Stimulated activated CD4-positive, alpha-beta T cell treated with anti-CD3 and anti-CD28 coated beads, TNF-alpha, amount 100 ng/mL, for 48 hours (primary cell): ENCODE results near the gene CMYA5.
"Not testable (repeated sequence)": the region's sequence is repeated elsewhere in the genome, so short reads cannot be mapped to it uniquely, and the experiment has no call there.

Experiments used
- DNase-seq, 3 donors: peaks; one replicate each; pipeline ENCODE4 v3.0.0-alpha.2; 2020; ENCODE audit warnings: low read depth in 3 of 3

CMYA5 gene

DNA sequence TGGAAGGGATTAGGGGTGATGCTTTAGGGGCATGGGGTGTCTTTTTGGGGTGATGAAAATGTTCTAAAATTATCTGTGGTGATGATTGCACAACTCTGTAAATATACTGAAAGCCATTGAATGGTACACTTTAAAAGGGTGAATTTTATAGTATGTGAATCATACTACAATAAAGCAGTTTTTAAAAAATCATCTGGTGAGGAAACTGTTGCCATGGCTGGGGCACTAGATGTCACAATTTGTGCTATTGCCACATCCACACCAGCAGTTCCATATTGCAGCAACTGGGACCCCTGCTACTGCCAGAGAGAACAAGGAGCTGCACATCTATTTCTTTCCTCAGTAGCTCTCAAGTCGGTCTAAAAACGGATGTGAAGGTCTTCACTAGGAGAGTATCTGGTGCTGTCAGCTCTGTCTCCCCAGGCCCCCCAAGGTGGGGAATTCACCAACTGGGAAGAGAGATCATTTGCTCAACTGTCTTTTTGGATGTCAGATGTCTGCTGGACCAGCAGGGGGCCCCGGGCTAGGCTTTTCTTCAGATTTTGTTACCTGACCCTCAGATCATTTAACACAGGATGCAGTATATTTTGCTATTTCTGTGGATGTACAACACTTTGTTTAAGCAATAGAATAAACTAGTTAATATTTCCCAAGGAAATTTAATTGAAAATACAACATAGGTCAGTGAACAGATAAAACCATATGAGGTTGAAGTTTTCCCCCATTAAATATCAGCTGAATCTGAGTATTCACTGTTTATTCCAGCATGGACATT is 13.2 kb downstream of the CMYA5 start:
- DNase-seq, result peak in 1 of 3 donors; percentile 8

DNA sequence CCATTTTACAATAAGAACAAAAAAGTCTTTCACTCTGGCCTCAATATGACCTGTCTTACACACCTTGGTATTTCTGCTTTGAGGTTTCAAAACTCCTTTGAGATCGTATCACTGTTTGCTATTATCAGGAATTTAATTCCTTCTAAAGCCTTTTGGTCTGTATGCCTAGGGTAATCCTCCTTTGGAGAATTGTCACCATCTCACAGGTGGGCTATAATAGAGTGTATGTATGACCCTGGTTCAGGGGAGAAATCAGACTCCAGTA is 13.7 kb downstream of the CMYA5 start:
- no peak for DNase-seq

DNA sequence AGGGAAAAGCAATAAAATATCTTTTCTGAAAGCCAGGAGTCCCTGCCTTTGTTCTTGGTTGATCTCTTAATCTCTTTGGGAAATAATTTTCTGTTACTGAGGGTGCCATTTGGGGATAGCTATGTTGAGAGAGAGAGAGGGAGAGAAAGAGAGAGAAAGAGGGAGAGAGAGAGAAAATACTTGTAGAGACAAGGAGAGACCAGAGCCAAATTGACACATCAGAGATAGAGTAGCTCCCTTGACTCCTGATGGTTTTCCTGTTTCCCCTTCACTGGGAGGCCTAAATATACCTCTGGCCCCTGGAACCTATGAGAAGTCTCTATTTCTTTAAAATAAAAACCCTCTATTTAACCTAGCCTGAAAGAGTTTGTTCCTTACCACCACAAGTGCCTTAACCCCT is 14.9 kb downstream of the CMYA5 start:
- DNase-seq, result no peak

DNA sequence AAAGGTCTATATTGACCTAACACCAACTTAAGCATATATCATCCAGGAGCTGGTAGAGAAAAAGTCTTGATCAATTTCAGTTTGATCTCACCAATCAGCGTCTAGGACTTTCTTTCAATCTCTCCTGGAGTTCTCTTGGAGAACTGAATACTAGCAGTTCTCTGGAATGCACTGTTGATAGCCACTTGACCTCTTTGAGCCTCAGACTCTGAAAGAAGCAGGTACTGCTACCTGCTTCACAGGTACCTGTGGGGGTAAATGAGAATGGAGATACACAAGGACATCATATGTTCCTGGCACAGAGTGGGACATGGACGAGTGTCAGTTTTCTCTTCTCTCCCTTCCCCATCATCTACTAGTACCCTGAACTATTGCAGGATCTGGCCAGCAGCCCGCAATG is 16.0 kb downstream of the CMYA5 start:
- DNase-seq, result no peak

DNA sequence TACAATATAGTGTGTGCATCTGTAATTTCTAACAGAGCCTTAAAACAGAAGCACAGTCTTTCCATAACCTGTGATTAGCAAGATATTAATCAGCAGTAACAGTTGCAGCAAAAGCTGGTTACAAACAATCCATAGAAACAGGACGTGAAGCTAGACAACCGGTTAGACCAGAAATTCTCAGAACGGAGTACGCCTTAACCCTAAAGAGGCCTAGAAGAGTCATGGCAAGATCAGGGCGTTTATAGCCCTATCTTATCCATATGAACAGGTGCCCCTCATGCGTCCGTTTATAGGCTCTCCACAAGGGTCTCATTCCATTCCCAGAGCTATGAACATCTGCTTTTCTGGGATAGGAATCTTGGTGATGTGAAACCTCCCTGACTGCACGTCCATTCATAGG is 16.7 kb downstream of the CMYA5 start:
- DNase-seq, result not testable (repeated sequence)

DNA sequence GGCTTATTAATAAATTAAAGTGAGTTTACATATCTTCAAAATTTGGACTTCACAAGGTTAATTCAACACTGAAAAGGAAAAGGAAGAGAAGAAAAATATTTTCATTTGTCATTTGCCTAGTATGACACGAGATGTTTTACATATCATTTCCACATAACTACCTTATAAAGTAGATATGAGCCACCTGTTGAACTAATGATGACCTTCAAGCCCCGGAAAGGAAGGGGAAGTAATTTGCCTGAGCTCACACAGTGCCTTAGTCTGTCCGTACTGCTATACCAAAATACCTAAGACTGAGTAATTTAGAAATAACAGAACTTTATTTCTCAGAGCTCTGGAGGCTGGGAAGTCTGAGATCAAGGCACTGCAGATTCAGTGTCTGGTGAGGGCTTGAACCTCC is 17.9 kb downstream of the CMYA5 start:
- DNase-seq, result no peak

DNA sequence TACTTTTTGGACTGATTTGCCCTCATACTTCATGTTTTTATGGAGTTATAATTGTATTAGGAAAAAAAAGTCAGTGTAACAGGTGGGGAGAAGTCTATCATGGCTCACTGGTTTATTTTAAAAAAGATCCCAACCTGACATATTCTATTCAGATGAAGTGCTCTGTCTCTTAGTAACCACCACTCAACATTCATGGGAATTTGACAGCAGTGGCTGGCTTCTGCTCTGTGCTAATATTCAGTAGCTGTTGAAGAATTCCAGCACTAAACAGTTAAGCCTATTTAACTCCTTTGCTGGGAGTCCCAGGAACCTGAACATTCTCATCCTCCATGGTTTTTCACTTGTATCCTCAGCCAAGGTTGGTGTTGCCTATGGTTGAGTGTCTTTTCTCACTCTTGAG is 23.1 kb downstream of the CMYA5 start:
- DNase-seq, result no peak

DNA sequence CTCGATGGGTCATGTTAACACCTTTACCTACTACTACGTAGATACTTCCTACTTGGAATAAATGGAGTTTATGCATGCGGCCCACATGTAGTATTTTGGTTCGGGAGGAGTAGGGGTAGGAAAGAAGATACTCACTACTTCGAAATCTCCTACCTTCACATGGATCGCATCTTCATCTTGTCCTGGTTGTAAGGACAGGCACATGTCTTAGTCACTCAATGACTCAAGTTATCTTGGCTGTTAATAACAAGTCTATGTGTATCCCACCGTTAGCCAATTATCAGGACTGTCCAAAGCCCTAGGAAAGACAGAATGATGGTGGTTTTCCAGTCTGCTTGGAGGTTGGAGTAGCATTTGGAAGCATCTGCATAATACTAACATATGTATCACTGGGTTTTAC is 24.1 kb downstream of the CMYA5 start:
- no peak for DNase-seq

DNA sequence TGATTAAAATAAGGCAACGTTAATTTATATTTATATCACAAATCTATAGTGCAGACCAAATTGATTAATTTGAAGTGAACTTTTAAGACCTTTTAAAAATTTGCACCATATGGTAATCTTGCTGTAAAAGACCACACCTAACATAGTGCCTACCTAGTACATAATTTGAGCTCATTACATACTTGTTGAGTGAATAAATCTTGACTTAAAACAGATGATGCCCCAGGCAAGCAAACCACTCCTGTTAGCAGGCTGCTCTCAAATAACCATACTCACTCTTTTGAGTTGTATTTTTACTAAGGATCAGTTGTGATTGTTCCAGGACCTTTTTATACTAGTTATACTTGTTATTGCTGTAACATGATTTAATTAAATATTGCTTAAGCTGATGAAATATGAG is 27.2 kb downstream of the CMYA5 start:
- no peak for DNase-seq

DNA sequence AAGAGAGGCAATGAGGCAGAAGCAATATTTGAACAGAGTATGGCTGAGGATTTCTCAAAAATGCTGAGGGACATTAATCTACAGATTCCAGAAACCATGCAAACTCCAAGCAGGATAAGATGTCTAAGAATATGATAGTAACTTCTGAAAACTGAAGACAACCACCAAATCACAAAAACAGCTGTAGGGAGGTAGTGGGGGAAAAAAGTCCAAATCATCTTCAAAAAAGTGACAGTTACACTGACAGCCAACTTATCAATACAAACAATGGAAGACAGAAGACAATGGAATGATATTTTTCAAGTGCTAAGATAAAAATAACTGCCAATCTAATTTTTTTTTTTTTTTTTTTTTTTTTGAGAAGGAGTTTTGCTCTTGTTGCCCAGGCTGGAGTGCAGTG is 30.5 kb downstream of the CMYA5 start:
- DNase-seq, result no peak

DNA sequence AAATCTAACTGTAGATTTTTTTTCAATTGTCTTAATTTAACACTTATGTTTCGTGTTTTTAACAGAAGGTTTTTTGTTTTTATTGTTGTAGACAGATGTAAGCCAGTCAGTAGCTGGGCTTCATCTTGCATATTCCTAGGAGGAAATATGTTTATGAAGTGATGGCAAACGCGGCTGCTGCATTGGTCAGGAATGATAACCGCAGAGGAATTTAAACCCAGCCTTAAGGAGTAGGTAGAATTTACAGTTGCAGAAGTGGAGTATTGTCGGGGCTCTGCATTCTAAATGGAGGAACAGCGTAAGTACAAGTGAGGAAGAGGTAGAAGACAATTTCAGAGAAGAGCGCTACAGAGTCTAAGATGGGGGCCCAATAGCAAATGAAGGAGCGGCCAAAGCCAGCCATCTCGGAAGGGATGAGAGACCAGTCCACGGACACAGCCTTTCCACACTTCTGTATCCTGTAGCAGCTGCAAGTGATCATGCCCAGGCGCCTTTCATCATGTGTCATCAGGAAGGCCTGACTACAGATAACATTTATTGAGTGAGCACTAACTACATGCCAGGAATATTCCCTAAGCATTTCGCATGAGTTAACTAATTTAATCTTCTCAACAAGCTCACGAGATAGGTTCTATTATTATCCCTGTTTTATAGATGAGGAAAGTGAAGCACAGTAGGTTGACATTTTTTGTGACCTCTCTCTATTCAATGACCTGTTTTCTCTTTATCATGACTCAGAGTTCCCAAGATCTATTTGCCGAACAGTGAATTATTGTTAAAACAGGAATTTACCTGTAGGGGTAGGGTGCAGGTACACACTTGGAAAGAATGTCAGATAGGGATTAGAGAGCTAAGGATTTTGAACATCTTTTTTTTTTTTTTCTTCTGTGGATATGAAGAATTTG is 38.1 kb downstream of the CMYA5 start:
- no peak for DNase-seq

DNA sequence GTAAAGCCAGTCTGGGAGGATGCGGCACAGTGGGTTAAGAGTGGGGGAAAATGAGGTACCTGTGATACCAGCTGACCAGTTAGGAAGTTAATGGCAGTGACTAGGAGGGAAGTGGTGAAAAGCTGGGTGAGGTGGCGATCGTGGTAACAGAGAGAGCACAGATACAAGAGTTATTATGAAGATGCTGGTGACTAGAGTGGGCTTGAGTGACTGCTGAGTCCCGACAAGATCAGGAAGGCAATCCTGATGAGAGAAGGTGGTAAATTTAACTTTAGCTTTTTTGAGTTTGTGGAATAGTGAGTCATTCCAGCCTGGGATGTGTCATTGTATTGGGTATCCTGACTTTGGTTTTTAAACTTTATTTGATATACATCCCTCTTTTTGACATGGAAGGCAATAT is 38.8 kb downstream of the CMYA5 start:
- DNase-seq, result no peak

DNA sequence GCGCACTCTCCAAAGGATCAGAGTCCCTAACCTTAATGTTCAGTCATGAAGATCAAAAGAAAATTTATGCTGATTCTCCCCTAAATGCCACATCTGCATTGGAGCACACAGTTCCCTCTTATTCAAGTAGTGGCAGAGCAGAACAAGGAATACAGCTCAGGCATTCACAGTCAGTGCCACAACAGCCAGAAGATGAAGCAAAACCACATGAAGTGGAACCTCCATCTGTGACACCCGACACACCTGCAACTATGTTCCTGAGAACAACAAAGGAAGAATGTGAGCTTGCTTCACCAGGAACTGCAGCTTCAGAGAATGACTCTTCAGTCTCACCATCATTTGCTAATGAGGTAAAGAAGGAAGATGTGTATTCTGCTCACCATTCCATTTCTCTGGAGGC is 40.0 kb downstream of the CMYA5 start:
- no peak for DNase-seq

DNA sequence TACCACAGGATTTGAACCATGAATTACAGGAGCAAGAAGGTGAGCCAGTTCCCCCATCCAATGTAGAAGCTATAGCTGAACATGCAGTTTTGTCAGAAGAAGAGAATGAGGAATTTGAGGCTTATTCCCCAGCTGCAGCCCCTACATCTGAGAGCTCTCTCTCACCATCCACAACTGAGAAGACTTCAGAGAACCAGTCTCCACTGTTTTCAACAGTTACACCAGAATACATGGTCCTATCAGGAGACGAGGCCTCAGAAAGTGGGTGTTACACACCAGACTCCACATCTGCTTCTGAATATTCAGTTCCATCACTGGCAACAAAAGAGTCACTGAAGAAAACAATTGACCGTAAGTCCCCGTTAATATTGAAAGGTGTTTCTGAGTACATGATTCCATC is 40.9 kb downstream of the CMYA5 start:
- no peak for DNase-seq

DNA sequence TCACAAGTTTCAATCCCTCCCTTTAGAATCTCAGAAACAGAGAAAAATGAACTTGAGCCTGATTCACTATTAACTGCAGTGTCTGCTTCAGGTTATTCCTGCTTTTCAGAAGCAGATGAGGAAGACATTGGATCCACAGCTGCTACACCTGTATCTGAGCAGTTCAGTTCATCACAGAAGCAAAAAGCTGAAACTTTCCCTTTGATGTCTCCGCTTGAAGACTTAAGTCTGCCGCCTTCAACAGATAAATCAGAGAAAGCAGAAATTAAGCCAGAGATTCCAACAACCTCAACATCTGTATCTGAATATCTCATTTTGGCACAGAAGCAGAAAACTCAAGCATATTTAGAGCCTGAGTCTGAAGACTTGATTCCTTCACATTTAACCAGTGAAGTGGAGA is 42.1 kb downstream of the CMYA5 start:
- DNase-seq, result no peak

DNA sequence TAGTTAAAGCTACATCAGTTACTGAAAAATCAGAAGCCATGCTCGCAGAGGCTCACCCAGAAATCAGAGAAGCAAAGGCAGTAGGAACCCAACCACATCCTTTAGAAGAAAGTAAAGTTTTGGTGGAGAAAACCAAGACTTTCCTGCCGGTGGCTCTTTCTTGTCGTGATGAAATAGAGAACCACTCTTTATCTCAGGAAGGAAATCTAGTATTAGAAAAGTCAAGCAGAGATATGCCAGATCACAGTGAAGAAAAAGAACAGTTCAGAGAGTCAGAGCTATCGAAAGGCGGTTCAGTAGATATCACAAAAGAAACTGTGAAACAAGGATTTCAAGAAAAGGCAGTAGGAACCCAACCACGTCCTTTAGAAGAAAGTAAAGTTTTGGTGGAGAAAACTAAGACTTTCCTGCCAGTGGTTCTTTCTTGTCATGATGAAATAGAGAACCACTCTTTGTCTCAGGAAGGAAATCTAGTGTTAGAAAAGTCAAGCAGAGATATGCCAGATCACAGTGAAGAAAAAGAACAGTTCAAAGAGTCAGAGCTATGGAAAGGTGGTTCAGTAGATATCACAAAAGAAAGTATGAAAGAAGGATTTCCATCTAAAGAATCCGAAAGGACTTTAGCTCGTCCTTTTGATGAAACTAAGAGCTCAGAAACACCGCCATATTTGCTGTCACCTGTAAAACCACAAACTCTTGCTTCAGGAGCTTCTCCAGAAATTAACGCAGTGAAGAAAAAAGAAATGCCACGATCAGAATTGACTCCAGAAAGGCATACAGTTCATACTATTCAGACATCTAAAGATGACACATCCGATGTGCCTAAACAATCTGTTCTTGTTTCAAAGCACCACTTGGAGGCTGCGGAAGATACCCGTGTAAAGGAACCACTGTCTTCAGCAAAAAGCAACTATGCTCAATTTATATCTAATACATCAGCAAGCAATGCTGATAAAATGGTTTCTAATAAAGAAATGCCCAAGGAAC is 47.2 kb downstream of the CMYA5 start:
- no peak for DNase-seq

DNA sequence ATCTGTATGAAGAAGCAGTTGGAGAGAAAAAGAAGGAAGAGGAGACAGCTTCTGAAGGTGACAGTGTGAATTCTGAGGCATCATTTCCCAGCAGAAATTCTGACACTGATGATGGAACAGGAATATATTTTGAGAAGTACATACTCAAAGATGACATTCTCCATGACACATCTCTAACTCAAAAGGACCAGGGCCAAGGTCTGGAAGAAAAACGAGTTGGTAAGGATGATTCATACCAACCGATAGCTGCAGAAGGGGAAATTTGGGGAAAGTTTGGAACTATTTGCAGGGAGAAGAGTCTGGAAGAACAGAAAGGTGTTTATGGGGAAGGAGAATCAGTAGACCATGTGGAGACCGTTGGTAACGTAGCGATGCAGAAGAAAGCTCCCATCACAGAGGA is 48.7 kb downstream of the CMYA5 start:
- no peak for DNase-seq

DNA sequence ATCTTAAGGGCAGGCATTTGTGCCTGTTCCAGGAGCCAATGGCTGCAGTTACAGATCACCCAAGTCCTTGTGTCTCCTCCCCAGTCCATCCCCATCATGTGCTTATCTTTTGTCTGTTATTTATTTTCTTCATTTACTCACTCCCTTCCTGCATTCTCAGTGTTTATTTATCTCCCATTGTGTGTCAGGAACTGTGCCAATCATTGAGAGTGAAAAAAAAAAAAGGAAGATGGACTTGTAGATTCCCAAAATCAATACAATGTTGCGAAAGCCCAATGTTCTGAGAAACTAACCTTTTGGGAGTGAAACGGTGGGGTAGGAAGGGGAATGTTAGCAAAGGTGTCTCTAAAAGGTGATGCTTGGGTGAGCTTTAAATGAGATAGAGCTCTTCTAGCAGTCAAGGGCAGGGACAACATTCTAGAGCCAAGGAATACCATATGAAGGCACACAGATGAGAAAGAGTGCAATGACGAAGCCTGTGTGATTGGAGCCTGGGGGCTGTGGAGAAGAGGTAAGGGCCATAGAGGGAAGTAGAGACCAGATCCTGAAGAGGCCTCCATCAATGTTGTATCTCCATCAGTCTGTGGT is 53.0 kb downstream of the CMYA5 start:
- DNase-seq, result no peak

DNA sequence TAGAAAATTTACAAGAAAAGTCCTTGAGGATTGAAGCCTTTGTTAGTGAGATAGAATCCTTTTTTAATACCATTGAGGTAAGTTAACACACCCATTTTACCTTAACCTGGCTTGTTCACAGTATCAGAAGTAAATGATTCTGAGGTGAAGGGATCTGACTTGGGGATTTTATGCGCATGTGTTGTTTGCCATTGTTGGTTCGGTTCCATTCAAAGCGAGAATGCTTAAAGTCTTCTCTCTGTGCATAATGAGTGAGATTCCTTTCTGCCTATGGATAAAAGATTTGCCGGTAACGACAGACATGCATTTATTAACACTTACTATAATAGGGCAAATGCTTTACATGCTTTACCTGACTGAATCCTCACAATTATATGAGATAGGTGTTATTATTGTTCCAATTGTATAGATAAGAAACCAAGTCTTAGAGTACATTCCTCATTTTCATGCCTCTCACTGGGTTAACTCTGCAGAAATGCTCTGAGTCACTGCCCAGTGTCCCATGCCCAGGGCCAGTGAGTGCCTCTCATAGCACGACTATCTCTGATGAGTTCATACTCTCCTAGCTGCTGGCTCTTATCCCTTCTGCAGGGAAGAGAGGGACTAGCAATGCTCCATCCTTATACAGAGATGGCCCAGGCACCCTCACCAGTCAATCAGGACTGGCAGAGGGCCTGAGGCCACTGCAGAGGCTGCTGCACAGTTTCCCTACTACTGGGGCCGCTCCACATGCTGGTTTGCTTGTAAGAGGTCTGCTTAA is 54.4 kb downstream of the CMYA5 start:
- no peak for DNase-seq

DNA sequence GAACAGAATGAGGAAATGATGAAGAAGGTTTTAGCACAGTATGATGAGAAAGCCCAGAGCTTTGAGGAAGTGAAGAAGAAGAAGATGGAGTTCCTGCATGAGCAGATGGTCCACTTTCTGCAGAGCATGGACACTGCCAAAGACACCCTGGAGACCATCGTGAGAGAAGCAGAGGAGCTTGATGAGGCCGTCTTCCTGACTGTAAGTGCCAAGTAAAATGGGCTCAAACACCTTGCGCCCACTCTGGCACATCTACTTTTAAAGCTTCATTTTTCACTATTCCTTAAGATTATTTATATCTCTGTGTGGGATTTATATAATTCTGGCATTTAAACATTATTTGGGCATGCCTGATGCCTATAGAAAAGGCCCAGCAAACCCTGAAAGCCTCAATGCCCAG is 55.6 kb downstream of the CMYA5 start:
- no peak for DNase-seq
